HL-60 (cell line): ENCODE results near the gene C1orf53.

ENCODE experiments used
- GABPA ChIP-seq: IDR thresholded peaks from 2 replicates; pipeline ENCODE4 v1.6.1; 2012; ENCODE audit warnings: low read depth
- POLR2AphosphoS5 ChIP-seq: IDR thresholded peaks from 2 replicates; pipeline ENCODE4 v1.6.1; 2012; ENCODE audit warnings: low read depth
- SPI1 ChIP-seq: IDR thresholded peaks from 2 replicates; pipeline ENCODE4 v1.6.1; 2012; ENCODE audit warnings: low read depth, mild to moderate bottlenecking, borderline replicate concordance
- TF ChIP-seq, protein P1 (sequence below): IDR thresholded peaks from one replicate; pipeline ENCODE4 v1.5.1; 2011; ENCODE audit warnings: low read length, control low read depth, inconsistent platforms; ENCODE audit not compliant: insufficient read depth
- TF ChIP-seq, protein P2 (sequence below): IDR thresholded peaks from 2 replicates; pipeline ENCODE4 v1.6.1; 2012; ENCODE audit warnings: low read depth; ENCODE audit not compliant: insufficient replicate concordance

DNA sequence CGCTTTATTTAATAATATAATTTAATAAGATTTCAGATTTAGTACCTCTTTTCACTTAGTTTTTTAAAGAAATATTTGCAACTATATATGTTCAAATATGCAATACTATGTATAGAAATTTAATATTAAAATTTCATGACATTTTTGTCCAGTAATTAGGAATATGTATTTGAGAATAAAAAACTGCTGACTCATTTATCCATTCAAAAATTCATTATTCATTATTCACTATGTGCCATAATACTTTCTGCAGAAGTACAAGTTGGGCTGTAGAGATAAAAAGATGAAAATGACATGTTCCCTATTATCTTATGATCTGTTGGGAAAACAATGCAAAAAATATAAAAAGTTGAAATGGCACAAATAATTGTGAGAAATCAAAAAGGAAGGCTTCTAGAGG is 3.4 kb upstream of the C1orf53 start:
- TF ChIP-seq, protein P1, sequence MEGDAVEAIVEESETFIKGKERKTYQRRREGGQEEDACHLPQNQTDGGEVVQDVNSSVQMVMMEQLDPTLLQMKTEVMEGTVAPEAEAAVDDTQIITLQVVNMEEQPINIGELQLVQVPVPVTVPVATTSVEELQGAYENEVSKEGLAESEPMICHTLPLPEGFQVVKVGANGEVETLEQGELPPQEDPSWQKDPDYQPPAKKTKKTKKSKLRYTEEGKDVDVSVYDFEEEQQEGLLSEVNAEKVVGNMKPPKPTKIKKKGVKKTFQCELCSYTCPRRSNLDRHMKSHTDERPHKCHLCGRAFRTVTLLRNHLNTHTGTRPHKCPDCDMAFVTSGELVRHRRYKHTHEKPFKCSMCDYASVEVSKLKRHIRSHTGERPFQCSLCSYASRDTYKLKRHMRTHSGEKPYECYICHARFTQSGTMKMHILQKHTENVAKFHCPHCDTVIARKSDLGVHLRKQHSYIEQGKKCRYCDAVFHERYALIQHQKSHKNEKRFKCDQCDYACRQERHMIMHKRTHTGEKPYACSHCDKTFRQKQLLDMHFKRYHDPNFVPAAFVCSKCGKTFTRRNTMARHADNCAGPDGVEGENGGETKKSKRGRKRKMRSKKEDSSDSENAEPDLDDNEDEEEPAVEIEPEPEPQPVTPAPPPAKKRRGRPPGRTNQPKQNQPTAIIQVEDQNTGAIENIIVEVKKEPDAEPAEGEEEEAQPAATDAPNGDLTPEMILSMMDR: no peak
- TF ChIP-seq GABPA (no peak), POLR2AphosphoS5 (no peak), SPI1 (no peak)
- TF ChIP-seq, protein P2, sequence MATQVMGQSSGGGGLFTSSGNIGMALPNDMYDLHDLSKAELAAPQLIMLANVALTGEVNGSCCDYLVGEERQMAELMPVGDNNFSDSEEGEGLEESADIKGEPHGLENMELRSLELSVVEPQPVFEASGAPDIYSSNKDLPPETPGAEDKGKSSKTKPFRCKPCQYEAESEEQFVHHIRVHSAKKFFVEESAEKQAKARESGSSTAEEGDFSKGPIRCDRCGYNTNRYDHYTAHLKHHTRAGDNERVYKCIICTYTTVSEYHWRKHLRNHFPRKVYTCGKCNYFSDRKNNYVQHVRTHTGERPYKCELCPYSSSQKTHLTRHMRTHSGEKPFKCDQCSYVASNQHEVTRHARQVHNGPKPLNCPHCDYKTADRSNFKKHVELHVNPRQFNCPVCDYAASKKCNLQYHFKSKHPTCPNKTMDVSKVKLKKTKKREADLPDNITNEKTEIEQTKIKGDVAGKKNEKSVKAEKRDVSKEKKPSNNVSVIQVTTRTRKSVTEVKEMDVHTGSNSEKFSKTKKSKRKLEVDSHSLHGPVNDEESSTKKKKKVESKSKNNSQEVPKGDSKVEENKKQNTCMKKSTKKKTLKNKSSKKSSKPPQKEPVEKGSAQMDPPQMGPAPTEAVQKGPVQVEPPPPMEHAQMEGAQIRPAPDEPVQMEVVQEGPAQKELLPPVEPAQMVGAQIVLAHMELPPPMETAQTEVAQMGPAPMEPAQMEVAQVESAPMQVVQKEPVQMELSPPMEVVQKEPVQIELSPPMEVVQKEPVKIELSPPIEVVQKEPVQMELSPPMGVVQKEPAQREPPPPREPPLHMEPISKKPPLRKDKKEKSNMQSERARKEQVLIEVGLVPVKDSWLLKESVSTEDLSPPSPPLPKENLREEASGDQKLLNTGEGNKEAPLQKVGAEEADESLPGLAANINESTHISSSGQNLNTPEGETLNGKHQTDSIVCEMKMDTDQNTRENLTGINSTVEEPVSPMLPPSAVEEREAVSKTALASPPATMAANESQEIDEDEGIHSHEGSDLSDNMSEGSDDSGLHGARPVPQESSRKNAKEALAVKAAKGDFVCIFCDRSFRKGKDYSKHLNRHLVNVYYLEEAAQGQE: no peak
